ENCODE results near the gene SNIP1.

GRCh38 chr1:37567023-37567422 is 12.9 kb upstream of the SNIP1 start:
- TF ChIP-seq CTCF (IDR thresholded peaks at IDR 0.05) (no peak), POLR2A (IDR thresholded peaks at IDR 0.05) (no peak)
